Fibroblast of lung (primary cell): Measurements from ENCODE around the gene ZNF609.

ENCODE experiments used
- EZH2 ChIP-seq: IDR thresholded peaks from 2 replicates; pipeline ENCODE4 v1.5.1; 2012; ENCODE audit warnings: low read length, control low read depth, mild to moderate bottlenecking; ENCODE audit errors: missing control alignments
- TF ChIP-seq, protein P1 (sequence below), 2 donors: IDR thresholded peaks in 1 of 2; conservative IDR thresholded peaks in 1 of 2; 1 replicate in 1 of 2; 2 replicates in 1 of 2; pipeline ENCODE4 v1.5.1; 2011 to 2012; ENCODE audit warnings: low read length in 2 of 2, control low read depth in 1 of 2, inconsistent platforms in 1 of 2, low read depth in 1 of 2, mild to moderate bottlenecking in 1 of 2

DNA sequence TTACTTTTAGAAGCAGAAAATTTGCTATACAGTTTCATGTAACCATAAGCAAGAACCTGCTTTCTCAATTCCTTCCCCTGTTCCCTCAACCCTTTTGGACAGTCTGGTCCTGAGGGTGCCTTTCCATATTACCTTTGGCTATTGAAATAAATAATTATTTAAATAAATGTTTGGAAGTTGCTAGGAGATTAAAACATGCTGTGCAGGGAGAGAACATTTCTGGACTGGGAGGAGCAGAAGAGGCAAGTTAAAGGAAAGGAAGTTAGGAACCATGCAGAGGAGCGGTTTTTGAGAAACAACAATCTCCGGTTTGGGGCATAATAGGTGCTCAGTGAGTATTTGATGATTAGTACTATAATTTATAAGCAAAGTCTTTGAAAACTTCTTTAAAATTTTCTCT is 41.8 kb downstream of the ZNF609 start:
- TF ChIP-seq, protein P1, sequence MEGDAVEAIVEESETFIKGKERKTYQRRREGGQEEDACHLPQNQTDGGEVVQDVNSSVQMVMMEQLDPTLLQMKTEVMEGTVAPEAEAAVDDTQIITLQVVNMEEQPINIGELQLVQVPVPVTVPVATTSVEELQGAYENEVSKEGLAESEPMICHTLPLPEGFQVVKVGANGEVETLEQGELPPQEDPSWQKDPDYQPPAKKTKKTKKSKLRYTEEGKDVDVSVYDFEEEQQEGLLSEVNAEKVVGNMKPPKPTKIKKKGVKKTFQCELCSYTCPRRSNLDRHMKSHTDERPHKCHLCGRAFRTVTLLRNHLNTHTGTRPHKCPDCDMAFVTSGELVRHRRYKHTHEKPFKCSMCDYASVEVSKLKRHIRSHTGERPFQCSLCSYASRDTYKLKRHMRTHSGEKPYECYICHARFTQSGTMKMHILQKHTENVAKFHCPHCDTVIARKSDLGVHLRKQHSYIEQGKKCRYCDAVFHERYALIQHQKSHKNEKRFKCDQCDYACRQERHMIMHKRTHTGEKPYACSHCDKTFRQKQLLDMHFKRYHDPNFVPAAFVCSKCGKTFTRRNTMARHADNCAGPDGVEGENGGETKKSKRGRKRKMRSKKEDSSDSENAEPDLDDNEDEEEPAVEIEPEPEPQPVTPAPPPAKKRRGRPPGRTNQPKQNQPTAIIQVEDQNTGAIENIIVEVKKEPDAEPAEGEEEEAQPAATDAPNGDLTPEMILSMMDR (conservative IDR thresholded peaks at IDR 0.05 in 1 of 2, IDR thresholded peaks at IDR 0.05 in 1 of 2; ENCODE audit: low read depth in 1 of 2, low read length in 2 of 2): no peak
- TF ChIP-seq EZH2: no peak
